ENCODE measurements around the gene CWC27.

Gene CWC27

GRCh38 chr5:64768358-64769312 lies at the start of gene CWC27, which contains the start of gene SREK1IP1:
CWC27 (plus strand) TSS chr5:64768930; CDS start chr5:64769147, 217 bp downstream.
SREK1IP1 (minus strand) TSS chr5:64768691; CDS start chr5:64768517, 174 bp downstream.
- peak; percentile 84 for DNase-seq (ENCODE audit: low read depth in 2 of 2)

- no peak for DNase-seq (ENCODE audit: low read depth in 2 of 2)
Observed at GRCh38 chr5:64722588-64722987, 46.1 kb upstream of the CWC27 start.

DNA sequence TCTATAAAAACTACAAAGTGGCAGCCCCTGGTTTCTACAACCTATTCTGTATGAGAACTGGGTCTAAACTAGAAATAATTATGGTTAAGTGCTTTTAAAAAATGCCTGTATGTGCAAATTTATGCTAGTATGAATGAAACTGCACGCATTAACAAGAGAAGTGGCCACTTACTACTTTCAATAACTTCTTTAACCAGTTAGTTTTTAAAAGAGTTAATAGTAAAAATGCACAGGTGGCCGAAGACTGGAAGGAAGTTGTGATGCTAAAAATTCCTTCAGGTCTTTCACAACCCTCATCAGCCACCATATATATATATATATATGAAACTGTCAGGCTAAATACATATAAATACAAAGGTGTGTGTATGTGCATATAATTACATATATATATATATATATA lies 41.6 kb upstream of the CWC27 start:
- no peak for DNase-seq (ENCODE audit: low read depth in 2 of 2)

- DNase-seq (ENCODE audit: low read depth in 2 of 2) = no peak
Observed at GRCh38 chr5:64742411-64742810, 26.3 kb upstream of the CWC27 start.

DNA sequence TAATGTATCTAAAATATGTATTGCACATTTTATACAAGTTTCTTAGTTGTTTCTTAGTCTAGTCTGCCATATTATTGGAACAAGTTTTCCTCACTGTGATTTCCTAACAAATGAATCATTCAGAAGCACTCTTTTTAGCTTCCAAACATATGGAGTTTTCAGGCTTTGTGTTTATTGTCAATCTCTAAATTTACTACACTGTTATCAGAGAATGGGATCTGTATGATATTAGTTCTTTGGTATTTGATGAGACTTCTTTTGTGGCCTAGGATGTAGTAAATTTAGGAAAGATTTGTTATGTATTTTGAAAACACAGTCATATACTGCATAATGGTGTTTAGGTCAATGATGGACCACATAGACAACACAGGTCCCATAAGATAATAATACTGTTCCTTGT lies 25.9 kb upstream of the CWC27 start:
- DNase-seq (ENCODE audit: low read depth in 2 of 2) = peak; percentile 9 to 18

DNA sequence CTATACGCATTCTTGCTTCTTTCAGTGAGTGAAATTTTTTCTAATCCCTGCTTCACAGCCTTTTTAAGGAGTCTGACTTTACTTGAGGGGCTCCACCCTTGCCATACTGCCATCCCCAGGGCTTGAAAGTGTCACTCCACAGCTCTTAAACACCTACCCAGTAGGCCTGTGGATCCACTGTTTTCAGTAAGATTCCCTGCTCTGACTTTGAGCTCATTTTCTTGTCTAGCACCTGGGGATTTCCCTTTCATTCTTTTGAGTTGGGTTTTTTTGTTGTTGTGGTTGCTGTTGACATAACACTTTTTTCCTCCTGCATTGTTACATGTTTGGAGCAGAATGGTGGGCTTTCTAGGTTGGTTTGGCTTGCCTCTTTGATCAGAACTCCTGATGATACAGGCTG lies 23.8 kb upstream of the CWC27 start:
- DNase-seq (ENCODE audit: low read depth in 2 of 2) = no peak

- no peak for DNase-seq (ENCODE audit: low read depth in 2 of 2)
Observed at GRCh38 chr5:64746446-64746845, 22.3 kb upstream of the CWC27 start.

GRCh38 chr5:64749385-64749784 lies 19.3 kb upstream of the CWC27 start:
- no peak for DNase-seq (ENCODE audit: low read depth in 2 of 2)

DNA sequence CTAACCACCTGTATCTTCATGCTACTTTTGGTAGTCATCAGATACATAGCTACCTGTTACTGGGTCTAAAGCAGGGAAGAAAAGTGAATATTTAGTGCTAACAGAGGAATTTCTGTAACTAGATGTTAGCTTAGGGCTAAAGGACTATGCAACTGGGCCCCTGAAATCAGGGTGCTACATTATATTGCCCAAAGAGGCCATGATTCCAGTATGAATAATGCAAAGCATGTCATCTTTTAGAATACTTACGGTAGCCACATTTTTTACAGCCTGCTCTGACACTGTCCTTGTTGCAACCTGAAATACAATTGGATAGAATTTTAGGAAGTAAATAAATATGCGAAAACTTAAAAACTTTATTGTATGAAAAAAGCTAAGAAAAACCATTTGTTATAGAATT lies 14.7 kb upstream of the CWC27 start:
- DNase-seq (ENCODE audit: low read depth in 2 of 2) = no peak

GRCh38 chr5:64758901-64759300 lies 9.8 kb upstream of the CWC27 start:
- no peak for DNase-seq (ENCODE audit: low read depth in 2 of 2)

DNA sequence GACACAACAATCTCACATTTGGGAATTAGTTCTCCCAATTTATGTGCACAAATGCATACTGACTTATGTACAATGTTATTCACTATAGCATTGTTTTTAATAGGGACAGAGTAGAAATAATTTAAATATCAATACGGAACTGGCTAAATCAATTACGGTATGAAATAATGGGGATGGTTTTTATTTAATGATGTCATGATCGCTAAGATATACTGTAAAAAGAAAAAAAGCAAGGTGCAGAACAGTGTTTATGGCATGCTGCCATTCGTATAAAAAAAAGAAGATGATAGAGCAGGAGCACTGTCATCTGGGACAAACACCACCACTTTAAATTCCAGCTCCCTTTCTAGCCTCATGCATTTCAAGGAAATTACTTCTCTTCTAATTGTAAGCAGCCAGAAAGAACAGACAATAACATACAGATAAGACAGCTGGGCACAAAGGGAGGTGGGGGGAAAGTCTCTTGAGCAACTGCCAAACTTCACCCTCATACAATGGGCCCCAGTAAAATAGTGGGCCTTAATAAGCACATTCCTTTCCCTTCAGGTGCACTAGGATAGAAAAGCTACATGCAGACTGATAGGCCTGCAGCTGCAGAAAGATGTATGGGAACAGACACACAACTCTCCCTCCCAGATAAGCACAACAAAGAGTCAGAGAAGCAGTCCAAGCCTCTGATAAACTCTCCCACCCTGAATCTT lies 8.6 kb upstream of the CWC27 start:
- DNase-seq (ENCODE audit: low read depth in 2 of 2) = no peak

DNA sequence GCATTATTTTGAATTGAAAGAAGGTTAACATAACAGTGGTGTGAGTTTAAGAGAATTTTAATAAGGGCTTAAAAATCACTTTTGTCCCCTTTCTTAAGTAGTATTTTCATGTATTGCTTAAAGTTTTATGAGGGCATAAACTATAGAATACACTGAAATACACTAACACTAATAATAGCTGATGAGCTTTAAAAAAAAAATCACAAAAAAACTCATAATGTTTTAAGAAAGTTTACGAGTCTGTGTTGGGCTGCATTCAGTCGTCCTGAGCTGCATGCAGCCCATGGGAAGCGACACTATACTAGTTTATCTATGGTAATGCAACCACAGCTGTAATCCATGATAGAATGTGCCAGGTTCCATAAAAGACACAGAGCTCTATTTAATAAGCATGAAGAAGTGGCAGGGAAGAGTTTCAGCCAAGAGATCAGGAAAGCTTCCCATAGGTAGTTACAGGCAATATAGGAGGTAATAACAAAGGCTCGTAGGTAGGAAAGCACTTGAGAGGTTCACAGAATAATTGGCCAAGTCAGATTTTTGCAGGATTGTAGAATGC lies 4.7 kb upstream of the CWC27 start:
- no peak for DNase-seq (ENCODE audit: low read depth in 2 of 2)

DNA sequence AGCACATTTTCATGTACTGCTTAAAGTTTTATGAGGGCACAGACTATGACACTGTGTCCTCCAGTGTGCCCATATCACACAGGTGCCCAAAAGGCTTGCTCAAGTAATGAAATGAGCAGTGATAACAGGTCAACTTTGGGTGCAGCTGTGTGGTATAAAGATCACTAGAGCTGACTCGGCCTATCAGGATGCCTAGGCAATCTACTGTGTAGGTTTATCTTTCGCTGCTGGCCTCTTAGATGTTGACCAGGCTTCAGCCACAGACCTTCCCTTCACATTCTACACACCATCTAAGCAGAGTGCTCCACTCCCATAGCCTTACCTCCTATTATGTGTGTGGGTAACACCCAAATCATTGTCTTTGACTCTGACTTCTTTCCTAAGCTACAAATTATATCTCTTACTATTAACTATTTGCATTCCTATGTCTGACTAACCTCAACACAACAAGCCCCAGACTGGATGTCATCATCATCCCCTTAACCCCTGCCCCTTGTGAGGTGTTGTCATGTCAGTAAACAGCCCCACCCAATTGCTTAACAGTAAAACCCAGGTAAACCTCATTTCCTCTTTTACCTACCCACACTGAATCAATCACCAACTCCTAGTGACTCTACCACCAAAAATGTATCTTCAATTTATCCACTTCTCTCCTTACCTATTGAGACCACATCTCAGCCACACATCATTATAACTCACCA lies 2.8 kb upstream of the CWC27 start:
- no peak for DNase-seq (ENCODE audit: low read depth in 2 of 2)

GRCh38 chr5:64766941-64767340 lies 1.8 kb upstream of the CWC27 start:
- no peak for DNase-seq (ENCODE audit: low read depth in 2 of 2)

GRCh38 chr5:64767959-64768357 lies 772 bp upstream of the CWC27 start:
- no peak for DNase-seq (ENCODE audit: low read depth in 2 of 2)

GRCh38 chr5:64769855-64770254 lies 1.1 kb downstream of the CWC27 start:
- no peak for DNase-seq (ENCODE audit: low read depth in 2 of 2)

DNA sequence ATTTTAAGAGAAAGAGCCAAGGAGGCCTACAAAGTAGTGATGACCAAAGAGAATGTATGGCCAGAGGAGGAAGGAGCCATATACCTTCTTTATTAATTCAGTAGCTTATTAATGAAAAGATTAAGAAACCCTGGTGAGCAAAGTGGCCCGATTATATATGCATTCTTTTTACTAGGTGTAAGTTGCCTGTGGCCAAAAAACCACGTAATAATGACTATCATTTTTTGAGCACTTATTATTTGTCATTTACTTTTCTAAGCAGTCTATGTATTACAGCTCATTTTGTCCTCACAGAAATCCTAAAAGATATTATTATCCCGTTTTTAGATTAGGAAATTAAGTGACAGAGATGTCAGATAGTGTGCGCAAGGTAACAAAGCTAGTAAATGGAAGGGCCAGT lies 3.0 kb downstream of the CWC27 start:
- no peak for DNase-seq (ENCODE audit: low read depth in 2 of 2)

DNA sequence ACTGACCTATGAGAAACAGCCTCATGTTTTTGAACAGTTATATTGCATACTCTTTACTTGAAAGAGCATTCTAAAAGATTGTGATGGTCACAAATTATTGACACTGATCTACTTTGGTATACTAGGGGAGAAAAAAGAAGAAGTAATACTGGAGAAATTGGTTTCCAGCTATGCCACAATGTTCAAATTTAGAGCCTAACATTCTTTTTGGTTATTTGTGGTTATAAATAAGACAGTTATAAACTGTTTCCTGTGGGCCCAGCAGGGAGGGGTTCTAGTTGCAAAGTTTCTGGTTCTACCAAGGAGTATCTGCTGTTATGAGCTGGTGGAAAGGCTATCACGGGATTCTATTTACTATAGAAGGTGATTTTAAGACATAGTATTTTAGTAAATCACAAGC lies 4.8 kb downstream of the CWC27 start:
- DNase-seq (ENCODE audit: low read depth in 2 of 2) = no peak

DNA sequence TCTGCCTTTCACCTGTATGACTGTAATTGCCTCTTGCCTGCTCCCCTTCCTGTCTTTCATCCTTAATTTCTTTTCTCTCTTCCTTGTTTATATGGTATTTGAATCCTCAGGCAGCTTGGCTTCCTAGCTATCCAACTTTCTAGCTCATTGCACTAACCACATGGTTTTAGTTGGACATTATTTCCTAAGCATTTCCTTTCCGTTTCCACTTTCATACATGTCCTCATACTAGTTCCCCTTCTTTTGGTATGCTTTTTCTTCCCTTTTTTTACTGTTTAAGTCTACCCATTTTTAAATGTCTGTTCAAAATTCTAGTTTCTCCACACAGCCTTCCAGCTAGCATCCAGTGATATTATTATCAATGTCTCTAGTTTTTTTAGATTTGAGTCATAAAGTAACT lies 6.6 kb downstream of the CWC27 start:
- no peak for DNase-seq (ENCODE audit: low read depth in 2 of 2)

- DNase-seq (ENCODE audit: low read depth in 2 of 2) = peak; percentile 59 to 64
Observed at GRCh38 chr5:64784451-64785025, 15.8 kb downstream of the CWC27 start.

DNA sequence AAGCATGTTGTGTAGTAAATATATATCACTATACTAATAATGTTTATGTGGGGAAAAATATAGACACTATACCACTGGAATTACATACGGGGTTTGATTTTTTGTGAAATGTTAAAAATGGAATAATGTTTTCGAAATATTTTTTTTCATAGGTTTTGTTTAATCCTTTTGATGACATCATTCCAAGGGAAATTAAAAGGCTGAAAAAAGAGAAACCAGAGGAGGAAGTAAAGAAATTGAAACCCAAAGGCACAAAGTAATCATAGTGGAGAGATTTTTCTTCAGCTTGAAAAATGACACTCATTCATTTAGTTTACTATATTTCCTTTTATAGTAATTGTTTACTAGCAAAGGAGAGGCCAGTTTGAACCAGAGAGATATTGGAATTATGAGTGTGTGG lies 17.6 kb downstream of the CWC27 start:
- DNase-seq (ENCODE audit: low read depth in 2 of 2) = no peak

DNA sequence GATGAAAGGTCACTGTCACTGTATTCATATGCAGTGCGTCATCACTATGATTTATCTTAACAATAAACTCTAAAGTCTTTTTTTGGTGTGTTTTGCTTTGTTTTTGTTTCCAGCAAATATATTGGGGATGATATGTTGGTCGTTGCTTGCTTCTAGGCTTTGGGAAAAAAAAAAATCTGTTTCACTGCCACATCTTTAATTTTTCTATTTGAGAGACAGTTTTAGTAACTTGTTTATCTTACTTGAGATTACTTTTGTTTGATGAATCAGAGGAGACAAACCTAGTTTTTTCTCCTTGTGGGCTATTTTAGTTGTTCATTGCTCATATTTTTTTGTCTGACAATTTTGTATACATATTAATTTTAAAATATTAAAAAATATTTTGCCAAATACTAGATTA lies 19.4 kb downstream of the CWC27 start:
- no peak for DNase-seq (ENCODE audit: low read depth in 2 of 2)
